Stimulated activated CD4-positive, alpha-beta T cell treated with anti-CD3 and anti-CD28 coated beads, Interleukin-4, amount 100 ng/mL, for 48 hours (primary cell): ENCODE measurements around the gene C19orf44.
A peak's percentile ranks its signal among the peaks of the same experiment; 100 is the strongest.
"Not testable (repeated sequence)": the region's sequence is repeated elsewhere in the genome, so short reads cannot be mapped to it uniquely, and the experiment has no call there.

ENCODE experiments used
- DNase-seq, 2 donors: peaks; one replicate each; pipeline ENCODE4 v3.0.0-alpha.2; 2020; ENCODE audit warnings: low read depth in 2 of 2

The C19orf44 gene

GRCh38 chr19:16495982-16496612 lies at the start of gene C19orf44, which contains the start of gene CALR3:
Gene C19orf44, plus strand, starts transcription at chr19:16496394. Its CDS starts 4,399 bp downstream, at chr19:16500793.
Gene CALR3, minus strand, starts transcription at chr19:16496167. Its CDS starts 38 bp downstream, at chr19:16496129.
- DNase-seq = peak; percentile 92 to 96

- peak in 1 of 2 donors; percentile 16 for DNase-seq
Observed at GRCh38 chr19:16446724-16447368, 49.3 kb upstream of the C19orf44 start.

GRCh38 chr19:16448872-16449271 lies 47.3 kb upstream of the C19orf44 start:
- not testable (repeated sequence) for DNase-seq

GRCh38 chr19:16449330-16449961 lies 46.7 kb upstream of the C19orf44 start:
- DNase-seq = no peak

- no peak for DNase-seq
Observed at GRCh38 chr19:16452325-16452724, 43.9 kb upstream of the C19orf44 start.

GRCh38 chr19:16454351-16454918 lies 41.8 kb upstream of the C19orf44 start:
- no peak for DNase-seq

GRCh38 chr19:16455489-16455888 lies 40.7 kb upstream of the C19orf44 start:
- DNase-seq = no peak

- DNase-seq = no peak
Observed at GRCh38 chr19:16456652-16457194, 39.5 kb upstream of the C19orf44 start.

- no peak for DNase-seq
Observed at GRCh38 chr19:16457195-16457953, 38.8 kb upstream of the C19orf44 start.

GRCh38 chr19:16457954-16458331 lies 38.3 kb upstream of the C19orf44 start:
- no peak for DNase-seq

GRCh38 chr19:16458391-16459341 lies 37.5 kb upstream of the C19orf44 start:
- no peak for DNase-seq

GRCh38 chr19:16459680-16460079 lies 36.5 kb upstream of the C19orf44 start:
- no peak for DNase-seq

GRCh38 chr19:16460454-16460853 lies 35.7 kb upstream of the C19orf44 start:
- DNase-seq = no peak

GRCh38 chr19:16461630-16462051 lies 34.6 kb upstream of the C19orf44 start:
- no peak for DNase-seq

- no peak for DNase-seq
Observed at GRCh38 chr19:16462757-16463250, 33.4 kb upstream of the C19orf44 start.

GRCh38 chr19:16463341-16463990 lies 32.7 kb upstream of the C19orf44 start:
- no peak for DNase-seq

- no peak for DNase-seq
Observed at GRCh38 chr19:16463991-16464575, 32.1 kb upstream of the C19orf44 start.

GRCh38 chr19:16465239-16465638 lies 31.0 kb upstream of the C19orf44 start:
- DNase-seq = no peak

- DNase-seq = not testable (repeated sequence)
Observed at GRCh38 chr19:16466802-16467427, 29.3 kb upstream of the C19orf44 start.
